Central memory CD8-positive, alpha-beta T cell (primary cell): ENCODE results near the gene MRGPRX4.
"Not testable (repeated sequence)": the region's sequence is repeated elsewhere in the genome, so short reads cannot be mapped to it uniquely, and the experiment has no call there.

ENCODE experiments used
- ATAC-seq: fragments of 150-1000 bp; cut with Tn5 transposase; replicated peaks from 2 replicates; pipeline ENCODE4 v1.10.0; 2022; ENCODE audit warnings: mild to moderate bottlenecking, moderate FRiP score, moderate number of reproducible peaks; ENCODE audit not compliant: poor library complexity, severe bottlenecking; ENCODE audit errors: extremely low read depth
- DNase-seq, 2 donors: peaks; one replicate each; pipeline ENCODE4 v3.0.0; 2021; ENCODE audit warnings: low spot score in 2 of 2
- H3K27ac Mint-ChIP-seq: one replicate; pipeline ENCODE4 v1.8.0; 2022; ENCODE audit warnings: low read depth, mild to moderate bottlenecking, moderate library complexity, mixed read lengths
- H3K27me3 Mint-ChIP-seq: one replicate; pipeline ENCODE4 v1.8.0; 2022; ENCODE audit warnings: mixed read lengths
- H3K36me3 Mint-ChIP-seq: one replicate; pipeline ENCODE4 v1.8.0; 2022; ENCODE audit warnings: mild to moderate bottlenecking, moderate library complexity, mixed read lengths; ENCODE audit not compliant: insufficient read depth
- H3K4me1 Mint-ChIP-seq: one replicate; pipeline ENCODE4 v1.8.0; 2022; ENCODE audit warnings: mixed read lengths
- H3K4me3 Mint-ChIP-seq: one replicate; pipeline ENCODE4 v1.8.0; 2022; ENCODE audit warnings: mild to moderate bottlenecking, moderate library complexity, mixed read lengths
- H3K9me3 Mint-ChIP-seq: one replicate; pipeline ENCODE4 v1.8.0; 2022; ENCODE audit warnings: mixed read lengths

MRGPRX4 gene

DNA sequence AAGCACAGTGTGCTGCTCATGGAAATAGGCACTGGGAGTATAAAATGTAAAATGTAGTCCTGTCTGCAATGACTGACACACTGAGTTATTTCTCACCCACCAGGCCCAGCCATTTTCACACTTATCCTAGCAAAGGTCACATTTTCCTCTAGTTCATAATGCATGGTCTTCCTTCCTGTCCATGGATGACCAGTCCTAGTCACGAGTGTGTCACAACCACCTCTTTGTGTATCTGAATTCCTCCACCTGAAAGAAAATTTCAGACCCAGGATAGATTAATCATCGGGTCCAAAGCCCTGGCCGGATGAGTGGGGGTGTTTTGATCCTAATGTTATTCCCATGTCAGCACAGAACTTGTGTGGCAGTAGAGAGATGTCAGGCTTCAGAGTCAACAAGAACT lies at the start of gene MRGPRX4:
Gene MRGPRX4 (plus strand): TSS at position 172 of the 400 bp plus-strand sequence. CDS start 420 bp downstream, outside the sequence.
- Mint-ChIP-seq H3K27ac (no peak within 1 kb of the TSS), H3K36me3 (no peaks in the 10 kb centered on the region), H3K4me3 (no peak within 1 kb of the TSS), H3K9me3 (no peaks in the 10 kb centered on the region), H3K4me1 (no peaks in the 10 kb centered on the region), H3K27me3 (peaks cover 64% of the 10 kb centered on the region)
- DNase-seq (no peak), ATAC-seq (no peak)

- H3K27me3 Mint-ChIP-seq: peaks cover 64% of the 10 kb centered on the region
- not testable (repeated sequence) for ATAC-seq, H3K36me3 Mint-ChIP-seq, DNase-seq, H3K9me3 Mint-ChIP-seq, H3K4me1 Mint-ChIP-seq, H3K4me3 Mint-ChIP-seq, H3K27ac Mint-ChIP-seq
Measured at GRCh38 chr11:18131115-18131514, 41.5 kb upstream of the MRGPRX4 start.

DNA sequence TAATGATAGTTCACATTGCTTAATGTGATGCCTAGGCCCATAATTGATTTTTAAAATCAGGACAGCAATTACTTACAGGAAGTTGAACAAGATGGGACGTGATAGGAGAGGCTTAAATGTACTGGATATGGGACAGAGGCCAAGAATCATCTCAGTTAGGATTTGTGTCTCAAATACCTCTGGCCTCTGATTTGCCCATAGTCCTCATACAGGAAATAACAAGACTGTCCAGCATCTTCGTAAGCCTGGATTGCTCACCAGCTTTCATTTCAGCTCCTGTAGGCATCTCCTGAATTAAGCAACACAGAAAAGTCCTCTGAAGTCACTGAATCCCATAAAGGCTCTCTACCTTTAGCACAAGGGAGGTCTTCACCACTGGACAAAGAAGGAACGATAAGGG lies 40.3 kb upstream of the MRGPRX4 start, which contains the start of gene MRGPRX3:
Gene MRGPRX3 (plus strand): TSS at position 231 of the 400 bp plus-strand sequence. CDS start 4,632 bp downstream, outside the sequence.
- no peaks in the 10 kb centered on the region for H3K36me3 Mint-ChIP-seq
- peaks cover 63% of the 10 kb centered on the region for H3K27me3 Mint-ChIP-seq
- H3K4me3 Mint-ChIP-seq: no peak within 1 kb of the TSS
- no peaks in the 10 kb centered on the region for H3K9me3 Mint-ChIP-seq
- H3K4me1 Mint-ChIP-seq: no peaks in the 10 kb centered on the region
- DNase-seq: no peak
- H3K27ac Mint-ChIP-seq: no peak within 1 kb of the TSS
- ATAC-seq: no peak

- H3K27ac Mint-ChIP-seq: no peak overlapping the region
- no peaks in the 10 kb centered on the region for H3K36me3 Mint-ChIP-seq
- H3K9me3 Mint-ChIP-seq: no peaks in the 10 kb centered on the region
- H3K27me3 Mint-ChIP-seq: peaks cover 41% of the 10 kb centered on the region
- ATAC-seq (no peak), DNase-seq (no peak)
- H3K4me1 Mint-ChIP-seq: no peaks in the 10 kb centered on the region
- no peak overlapping the region for H3K4me3 Mint-ChIP-seq
Measured at GRCh38 chr11:18135308-18135707, 37.3 kb upstream of the MRGPRX4 start.

GRCh38 chr11:18137186-18137800 lies 35.3 kb upstream of the MRGPRX4 start:
- Mint-ChIP-seq H3K4me1 (no peaks in the 10 kb centered on the region), H3K4me3 (no peak overlapping the region), H3K27ac (no peak overlapping the region), H3K36me3 (no peaks in the 10 kb centered on the region), H3K27me3 (peaks cover 36% of the 10 kb centered on the region), H3K9me3 (no peaks in the 10 kb centered on the region)
- DNase-seq: no peak
- no peak for ATAC-seq

DNA sequence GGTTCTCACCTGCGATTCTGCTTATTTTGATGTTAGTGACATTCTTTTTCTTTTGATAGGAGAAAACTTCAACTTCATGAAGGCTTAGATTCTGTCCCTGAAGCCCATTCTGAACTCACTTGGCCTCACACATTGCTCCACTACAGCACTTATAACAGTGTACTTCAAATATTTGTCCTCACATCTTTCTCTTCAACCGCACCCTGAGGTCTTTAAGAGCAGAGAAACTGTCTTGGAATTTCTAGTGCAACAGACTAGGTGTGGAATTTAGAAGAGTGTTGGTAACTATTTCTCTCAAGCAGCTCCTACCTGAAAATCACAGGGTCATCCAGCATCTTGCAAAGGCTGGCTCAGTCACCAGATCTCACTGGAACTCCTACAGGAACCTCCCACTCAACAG lies 32.5 kb upstream of the MRGPRX4 start:
- no peak for ATAC-seq
- no peaks in the 10 kb centered on the region for H3K36me3 Mint-ChIP-seq
- no peaks in the 10 kb centered on the region for H3K9me3 Mint-ChIP-seq
- no peak overlapping the region for H3K4me3 Mint-ChIP-seq
- H3K27me3 Mint-ChIP-seq: peaks cover 58% of the 10 kb centered on the region
- DNase-seq: no peak
- no peaks in the 10 kb centered on the region for H3K4me1 Mint-ChIP-seq
- no peak overlapping the region for H3K27ac Mint-ChIP-seq

DNA sequence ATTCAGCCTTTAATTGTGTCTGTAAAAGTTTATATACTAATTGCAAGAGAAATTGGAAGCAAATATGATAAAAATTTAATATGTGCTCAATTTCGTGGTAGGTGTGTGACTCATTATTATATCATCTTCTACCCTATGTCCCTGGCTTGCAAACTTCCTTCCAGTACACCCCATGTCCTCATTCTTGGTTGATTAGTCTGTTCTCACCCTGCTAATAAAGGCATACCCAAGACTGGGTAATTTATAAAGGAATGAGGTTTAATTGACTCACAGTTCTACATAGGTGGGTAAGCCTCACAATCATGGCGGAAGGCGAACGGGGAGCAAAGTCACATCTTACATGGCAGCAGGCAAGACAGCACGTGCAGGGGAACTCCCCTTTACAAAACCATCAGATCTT lies 28.4 kb upstream of the MRGPRX4 start:
- no peak overlapping the region for H3K4me3 Mint-ChIP-seq
- H3K36me3 Mint-ChIP-seq: peaks cover 2% of the 10 kb centered on the region
- DNase-seq: no peak
- no peak overlapping the region for H3K27ac Mint-ChIP-seq
- no peak for ATAC-seq
- H3K4me1 Mint-ChIP-seq: peaks cover 8% of the 10 kb centered on the region
- peaks cover 62% of the 10 kb centered on the region for H3K27me3 Mint-ChIP-seq
- H3K9me3 Mint-ChIP-seq: no peaks in the 10 kb centered on the region

- DNase-seq (no peak), ATAC-seq (no peak)
- no peak overlapping the region for H3K27ac Mint-ChIP-seq
- H3K4me3 Mint-ChIP-seq: no peak overlapping the region
- H3K9me3 Mint-ChIP-seq: no peaks in the 10 kb centered on the region
- peaks cover 66% of the 10 kb centered on the region for H3K27me3 Mint-ChIP-seq
- peaks cover 8% of the 10 kb centered on the region for H3K4me1 Mint-ChIP-seq
- peaks cover 2% of the 10 kb centered on the region for H3K36me3 Mint-ChIP-seq
Measured at GRCh38 chr11:18145025-18145424, 27.6 kb upstream of the MRGPRX4 start.

DNA sequence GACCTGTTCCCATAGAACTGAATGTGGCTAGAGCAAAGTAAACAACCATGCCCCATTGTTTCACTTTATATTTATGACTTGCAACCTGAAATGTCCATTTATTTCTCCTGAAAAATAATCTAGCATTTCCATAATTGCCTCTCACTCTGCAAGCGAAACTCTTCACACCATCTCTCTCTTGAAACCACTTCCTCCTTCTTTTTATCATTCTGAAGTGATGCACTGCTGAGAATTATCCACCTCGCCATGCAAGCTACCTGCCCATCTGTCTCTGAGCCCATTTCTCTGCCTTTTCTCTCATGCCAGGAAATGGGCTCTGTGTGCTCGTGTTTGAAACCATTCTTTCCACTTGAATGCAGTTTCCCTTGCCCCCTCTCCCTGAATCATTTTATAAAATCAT lies 26.8 kb upstream of the MRGPRX4 start:
- DNase-seq (no peak), ATAC-seq (no peak)
- H3K9me3 Mint-ChIP-seq: no peaks in the 10 kb centered on the region
- H3K27me3 Mint-ChIP-seq: peaks cover 73% of the 10 kb centered on the region
- no peak overlapping the region for H3K4me3 Mint-ChIP-seq
- H3K4me1 Mint-ChIP-seq: peaks cover 8% of the 10 kb centered on the region
- H3K36me3 Mint-ChIP-seq: peaks cover 2% of the 10 kb centered on the region
- no peak overlapping the region for H3K27ac Mint-ChIP-seq

- ATAC-seq: no peak
- peaks cover 70% of the 10 kb centered on the region for H3K27me3 Mint-ChIP-seq
- no peaks in the 10 kb centered on the region for H3K9me3 Mint-ChIP-seq
- H3K27ac Mint-ChIP-seq: no peak overlapping the region
- no peaks in the 10 kb centered on the region for H3K4me1 Mint-ChIP-seq
- peaks cover 2% of the 10 kb centered on the region for H3K36me3 Mint-ChIP-seq
- H3K4me3 Mint-ChIP-seq: no peak overlapping the region
- no peak for DNase-seq
Measured at GRCh38 chr11:18151581-18151980, 21.1 kb upstream of the MRGPRX4 start.

DNA sequence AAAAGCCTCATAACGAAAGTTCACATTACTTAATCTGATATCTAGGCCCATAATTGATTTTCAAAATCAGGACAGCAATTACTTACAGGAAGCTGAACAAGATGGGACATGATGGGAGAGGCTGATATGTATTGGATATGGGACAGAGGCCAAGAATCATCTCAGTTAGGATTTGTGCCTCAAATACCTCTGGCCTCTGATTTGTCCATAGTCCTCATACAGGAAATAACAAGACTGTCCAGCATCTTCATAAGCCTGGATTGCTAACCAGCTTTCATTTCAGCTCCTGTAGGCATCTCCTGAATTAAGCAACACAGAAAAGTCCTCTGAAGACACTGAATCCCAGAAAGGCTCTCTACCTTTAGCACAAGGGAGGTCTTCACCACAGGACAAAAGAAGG lies 4.3 kb upstream of the MRGPRX4 start:
- ATAC-seq: no peak
- no peak for DNase-seq
- Mint-ChIP-seq H3K4me1 (no peaks in the 10 kb centered on the region), H3K36me3 (no peaks in the 10 kb centered on the region), H3K27ac (no peak overlapping the region), H3K9me3 (no peaks in the 10 kb centered on the region), H3K4me3 (no peak overlapping the region), H3K27me3 (peaks cover 47% of the 10 kb centered on the region)

DNA sequence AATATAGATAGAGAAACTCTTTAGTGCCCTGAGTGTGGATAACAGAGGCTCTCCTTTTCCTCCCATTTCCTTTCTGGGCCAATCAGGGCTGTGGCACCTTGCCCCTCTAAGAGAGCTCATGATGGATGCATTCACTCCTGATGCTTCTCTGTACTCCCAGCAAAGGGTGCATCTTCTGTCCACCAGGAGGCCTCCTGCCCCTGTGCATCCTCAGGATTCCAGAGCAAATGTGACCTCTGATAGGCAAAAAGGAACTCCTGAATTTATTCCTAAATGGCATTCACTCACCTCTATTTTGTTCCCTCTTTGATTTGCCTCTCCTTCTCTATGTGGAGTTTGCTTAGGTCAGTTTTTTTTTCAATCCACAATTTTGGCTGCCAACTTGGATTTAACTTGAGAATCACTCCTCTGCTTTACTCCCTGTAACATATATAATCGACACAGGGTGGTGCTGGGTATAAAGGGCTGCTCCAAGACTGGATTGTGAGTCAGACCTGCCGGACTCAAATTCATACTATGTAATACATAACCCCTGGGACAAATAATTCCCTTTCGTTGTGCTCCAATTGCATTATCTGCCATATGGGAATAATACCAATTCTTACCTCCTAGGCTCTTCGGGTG lies 1.1 kb upstream of the MRGPRX4 start:
- no peak for DNase-seq
- H3K27me3 Mint-ChIP-seq: peaks cover 62% of the 10 kb centered on the region
- H3K27ac Mint-ChIP-seq: no peak overlapping the region
- H3K36me3 Mint-ChIP-seq: no peaks in the 10 kb centered on the region
- ATAC-seq: no peak
- H3K9me3 Mint-ChIP-seq: no peaks in the 10 kb centered on the region
- H3K4me1 Mint-ChIP-seq: no peaks in the 10 kb centered on the region
- H3K4me3 Mint-ChIP-seq: no peak overlapping the region

DNA sequence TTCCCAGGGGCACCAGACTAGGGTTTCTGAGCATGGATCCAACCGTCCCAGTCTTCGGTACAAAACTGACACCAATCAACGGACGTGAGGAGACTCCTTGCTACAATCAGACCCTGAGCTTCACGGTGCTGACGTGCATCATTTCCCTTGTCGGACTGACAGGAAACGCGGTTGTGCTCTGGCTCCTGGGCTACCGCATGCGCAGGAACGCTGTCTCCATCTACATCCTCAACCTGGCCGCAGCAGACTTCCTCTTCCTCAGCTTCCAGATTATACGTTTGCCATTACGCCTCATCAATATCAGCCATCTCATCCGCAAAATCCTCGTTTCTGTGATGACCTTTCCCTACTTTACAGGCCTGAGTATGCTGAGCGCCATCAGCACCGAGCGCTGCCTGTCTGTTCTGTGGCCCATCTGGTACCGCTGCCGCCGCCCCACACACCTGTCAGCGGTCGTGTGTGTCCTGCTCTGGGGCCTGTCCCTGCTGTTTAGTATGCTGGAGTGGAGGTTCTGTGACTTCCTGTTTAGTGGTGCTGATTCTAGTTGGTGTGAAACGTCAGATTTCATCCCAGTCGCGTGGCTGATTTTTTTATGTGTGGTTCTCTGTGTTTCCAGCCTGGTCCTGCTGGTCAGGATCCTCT lies 709 bp downstream of the MRGPRX4 start:
- Mint-ChIP-seq H3K9me3 (no peaks in the 10 kb centered on the region), H3K4me1 (no peaks in the 10 kb centered on the region), H3K36me3 (no peaks in the 10 kb centered on the region), H3K27me3 (peaks cover 71% of the 10 kb centered on the region), H3K4me3 (no peak overlapping the region), H3K27ac (no peak overlapping the region)
- no peak for DNase-seq
- no peak for ATAC-seq
